H1 (cell line): ENCODE data around the gene AGRP. TPM values are rescaled to one million over a fixed set of nuclear protein-coding genes. Genes with fewer than 3 reads are reported as not detected.

Source experiments
- CHD2 ChIP-seq: IDR thresholded peaks from 2 replicates; pipeline ENCODE4 v1.6.1; 2012; ENCODE audit warnings: low read length, improper control_type of control experiment
- CHD7 ChIP-seq: fragments of 300-600 bp; sonication (generic); IDR thresholded peaks from 2 replicates; pipeline ENCODE4 v1.7.1; 2012; ENCODE audit warnings: low read length, moderate library complexity, mild to moderate bottlenecking, inconsistent platforms; ENCODE audit not compliant: insufficient replicate concordance
- E2F6 ChIP-seq: IDR thresholded peaks from 2 replicates; pipeline ENCODE4 v1.6.1; 2012; ENCODE audit warnings: inconsistent platforms
- JUND ChIP-seq: IDR thresholded peaks from 2 replicates; pipeline ENCODE4 v1.6.1; 2011; ENCODE audit warnings: mild to moderate bottlenecking, improper control_type of control experiment, low read length
- NANOG ChIP-seq: IDR thresholded peaks from 2 replicates; pipeline ENCODE4 v1.6.1; 2011; ENCODE audit warnings: low read length, low read depth, mild to moderate bottlenecking, inconsistent platforms; ENCODE audit not compliant: insufficient read depth, poor library complexity, severe bottlenecking
- SIN3A ChIP-seq, 2 experiments: IDR thresholded peaks in 1 of 2; conservative IDR thresholded peaks in 1 of 2; 2 replicates each; pipeline ENCODE4 v1.6.1; 2011 to 2012; ENCODE audit warnings: low read length in 2 of 2, improper control_type of control experiment in 1 of 2, low read depth in 1 of 2, mild to moderate bottlenecking in 1 of 2
- SP1 ChIP-seq: IDR thresholded peaks from 2 replicates; pipeline ENCODE4 v1.6.1; 2011; ENCODE audit warnings: low read depth, low read length
- SRF ChIP-seq: IDR thresholded peaks from 2 replicates; pipeline ENCODE4 v1.6.1; 2011; ENCODE audit warnings: mild to moderate bottlenecking, low read depth, low read length, moderate library complexity
- ZNF274 ChIP-seq: IDR thresholded peaks from 2 replicates; pipeline ENCODE4 v1.7.0; 2012; ENCODE audit warnings: low read length, borderline replicate concordance; ENCODE audit errors: extremely low read depth
- polyA plus RNA-seq, 7 experiments: library from polyadenylated mRNA; depleted of rRNA in 3 of 7; stranded (reverse) in 5 of 7; unstranded in 2 of 7; fragments of >200 nt in 5 of 7; fragments of 200-250 nt in 2 of 7; gene quantifications; 1 replicate in 5 of 7; 2 replicates in 1 of 7; 4 replicates in 1 of 7; pipeline versions ENCODE4 v1.2.1 to v1.2.3, GENCODE V29; 2011 to 2013; ENCODE audit warnings: missing spikeins in 2 of 7, mixed read lengths in 2 of 7
- total RNA-seq: library from RNA; stranded (reverse); fragmentation: NEBNext Ultra II Directional; extraction: Animal tissue kit (Norgen Biotek cat#: 25700); gene quantifications from 2 replicates; pipeline ENCODE4 v1.2.1, GENCODE V29; 2021

Gene AGRP
- total and polyA plus RNA-seq, 2 of the 8 experiments (the other 6 are each of a cell fraction or from before 2014, with no cell fraction given): not detected

GRCh38 chr16:67521095-67521804 lies 37.9 kb upstream of the AGRP start (continued):
- TF ChIP-seq CHD7 (no peak), SRF (no peak), JUND (peak; percentile 69; the same call in 1 of the 2 replicates), CHD2 (peak; percentile 53; the same call in 1 of the 2 replicates), E2F6 (no peak), ZNF274 (no peak), SP1 (peak; percentile 38; the same call in 1 of the 2 replicates), SIN3A (conservative IDR thresholded peaks at IDR 0.05 in 1 of 2, IDR thresholded peaks at IDR 0.05 in 1 of 2; ENCODE audit: low read depth in 1 of 2, low read length in 2 of 2) (peak; percentile 50 to 71; a peak in 2 of 4 replicates), NANOG (peak; percentile 20)
